NCI-H226 (cell line): ENCODE results near the gene ASCL3.
"Not testable (repeated sequence)": the region's sequence is repeated elsewhere in the genome, so short reads cannot be mapped to it uniquely, and the experiment has no call there.

Experiments
- DNase-seq: peaks from one replicate; pipeline ENCODE4 v3.0.0-alpha.2; 2015

Gene ASCL3

GRCh38 chr11:8947230-8947943 lies 4.6 kb upstream of the ASCL3 start:
- no peak for DNase-seq

- no peak for DNase-seq
These were observed 1.3 kb downstream of the ASCL3 start for GRCh38 chr11:8941341-8942103.

DNA sequence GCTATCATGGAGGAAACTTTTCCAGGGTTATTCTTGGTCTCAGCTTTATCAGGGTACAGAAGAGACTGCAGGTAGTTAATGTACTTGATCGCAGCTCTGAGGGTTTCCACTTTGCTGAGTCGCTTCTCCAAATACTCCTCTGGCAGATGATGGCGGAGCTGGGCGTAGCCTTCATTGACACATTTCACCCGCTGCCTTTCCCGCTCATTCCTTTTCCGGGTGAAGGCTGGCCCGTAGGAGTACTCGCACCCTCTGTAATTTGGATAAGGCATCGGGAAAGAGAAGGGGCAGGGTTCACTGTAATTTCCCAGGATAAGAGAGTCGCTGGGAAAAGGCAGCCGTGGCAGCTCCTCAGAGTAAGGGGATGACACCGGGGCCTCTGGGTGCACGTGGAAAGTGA lies 5.2 kb downstream of the ASCL3 start:
- no peak for DNase-seq

DNA sequence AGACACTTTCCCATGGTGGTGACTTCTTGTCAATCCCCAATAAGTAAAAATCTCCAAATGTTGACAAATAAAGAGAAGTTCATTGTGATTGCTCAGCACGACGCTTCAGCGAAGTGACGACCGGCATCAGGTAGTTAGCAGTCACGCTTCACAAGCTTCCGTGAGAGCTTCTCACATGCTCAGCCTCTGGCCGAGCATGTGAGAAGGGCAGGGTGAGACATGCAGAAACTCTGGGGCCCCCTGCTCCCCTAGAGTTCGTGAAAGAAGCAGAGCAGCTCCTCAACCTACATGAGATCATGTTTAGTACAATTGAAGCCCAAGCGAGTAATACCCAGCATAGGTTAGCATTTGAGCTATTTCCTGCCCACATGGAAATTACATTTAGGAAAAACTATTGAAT lies 5.7 kb downstream of the ASCL3 start:
- no peak for DNase-seq

GRCh38 chr11:8935789-8936188 lies 7.0 kb downstream of the ASCL3 start:
- not testable (repeated sequence) for DNase-seq

DNA sequence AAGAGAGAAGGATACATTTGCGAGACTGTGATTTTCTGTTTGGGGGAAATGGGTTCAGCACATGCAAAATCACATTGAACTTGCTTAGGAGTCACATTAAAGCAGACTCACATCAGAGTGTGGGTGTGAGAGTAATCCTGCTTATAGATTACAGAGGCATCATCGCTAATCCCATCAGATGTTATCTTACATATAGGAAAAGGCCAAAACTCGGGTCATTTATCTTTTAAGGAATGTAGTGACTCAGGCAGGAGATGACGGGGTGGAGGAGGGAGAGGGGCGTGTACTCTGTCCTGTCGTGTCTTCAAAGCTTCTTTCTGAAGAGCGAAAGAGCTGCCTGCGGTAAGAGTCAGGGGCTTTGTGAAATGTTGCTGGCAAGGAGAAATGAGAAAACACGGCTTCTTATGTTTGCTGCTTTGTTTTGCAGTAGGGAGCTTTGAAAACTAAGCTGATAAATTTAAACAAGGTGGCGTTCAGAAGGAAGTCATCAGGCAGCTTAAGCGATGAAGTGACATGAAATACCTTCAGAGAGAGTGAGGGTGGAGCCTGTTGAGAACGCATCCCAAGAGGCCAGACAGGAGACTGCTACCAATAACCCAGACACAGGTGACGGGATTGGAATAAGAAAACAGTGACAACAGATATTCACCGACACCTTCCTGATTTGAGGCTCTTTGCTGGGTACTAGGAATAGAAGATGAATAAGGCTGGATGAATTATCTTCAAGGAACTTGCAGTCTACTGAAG lies 7.9 kb downstream of the ASCL3 start:
- peak; percentile 74 for DNase-seq

DNA sequence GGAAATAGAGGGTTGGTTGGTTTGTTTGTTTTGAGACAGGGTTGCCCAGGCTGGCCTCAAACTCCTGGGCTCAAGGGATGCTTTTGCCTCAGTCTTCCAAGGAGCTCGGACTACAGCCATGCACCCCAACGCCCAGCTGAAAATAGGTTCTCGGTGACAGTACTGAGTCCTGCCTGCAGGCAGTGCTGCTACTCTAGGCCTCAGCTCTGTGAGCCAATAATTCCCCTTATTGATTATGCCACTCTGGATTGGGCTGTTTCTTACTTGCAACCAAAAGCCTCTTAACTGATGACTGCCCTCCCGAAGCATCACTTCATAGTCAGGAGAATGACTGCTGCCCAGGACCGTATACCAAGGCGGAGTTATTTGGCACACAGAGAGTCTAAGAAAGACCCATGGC lies 8.9 kb downstream of the ASCL3 start:
- DNase-seq: no peak

DNA sequence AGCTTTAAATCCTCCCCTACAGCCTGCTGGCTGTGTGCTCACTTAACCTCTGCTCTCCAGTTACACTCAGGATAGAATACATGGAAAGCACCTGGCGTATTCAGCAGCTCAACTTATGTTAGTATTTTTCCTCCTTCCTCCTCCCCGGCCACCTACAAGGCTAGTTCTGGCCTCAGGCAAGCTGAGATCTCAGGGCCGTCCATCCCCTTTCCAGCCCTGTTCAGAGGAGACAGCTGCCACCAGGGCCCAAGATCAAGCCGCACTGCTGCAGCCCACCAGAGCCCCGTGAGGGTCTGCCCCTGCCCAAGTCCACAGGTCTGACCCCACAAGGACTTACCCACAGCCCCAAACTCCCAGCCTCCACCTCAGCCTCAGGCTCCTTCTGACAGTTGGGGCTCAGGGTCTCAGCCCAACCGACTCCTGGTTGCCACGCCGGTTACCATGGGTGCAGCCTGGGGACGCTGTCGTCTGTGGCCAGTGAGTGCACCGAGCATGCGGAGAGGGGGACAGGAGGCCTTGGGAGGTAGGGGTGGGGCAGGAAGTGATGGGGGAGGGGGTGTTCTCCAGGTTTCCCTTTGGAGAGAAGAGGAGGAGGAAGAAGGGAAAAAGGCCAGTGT lies 10.1 kb downstream of the ASCL3 start, which contains the start of gene C11orf16:
C11orf16 (minus strand) TSS at position 384 of the 617 bp plus-strand sequence. CDS start 639 bp downstream, outside the sequence.
- DNase-seq: no peak

DNA sequence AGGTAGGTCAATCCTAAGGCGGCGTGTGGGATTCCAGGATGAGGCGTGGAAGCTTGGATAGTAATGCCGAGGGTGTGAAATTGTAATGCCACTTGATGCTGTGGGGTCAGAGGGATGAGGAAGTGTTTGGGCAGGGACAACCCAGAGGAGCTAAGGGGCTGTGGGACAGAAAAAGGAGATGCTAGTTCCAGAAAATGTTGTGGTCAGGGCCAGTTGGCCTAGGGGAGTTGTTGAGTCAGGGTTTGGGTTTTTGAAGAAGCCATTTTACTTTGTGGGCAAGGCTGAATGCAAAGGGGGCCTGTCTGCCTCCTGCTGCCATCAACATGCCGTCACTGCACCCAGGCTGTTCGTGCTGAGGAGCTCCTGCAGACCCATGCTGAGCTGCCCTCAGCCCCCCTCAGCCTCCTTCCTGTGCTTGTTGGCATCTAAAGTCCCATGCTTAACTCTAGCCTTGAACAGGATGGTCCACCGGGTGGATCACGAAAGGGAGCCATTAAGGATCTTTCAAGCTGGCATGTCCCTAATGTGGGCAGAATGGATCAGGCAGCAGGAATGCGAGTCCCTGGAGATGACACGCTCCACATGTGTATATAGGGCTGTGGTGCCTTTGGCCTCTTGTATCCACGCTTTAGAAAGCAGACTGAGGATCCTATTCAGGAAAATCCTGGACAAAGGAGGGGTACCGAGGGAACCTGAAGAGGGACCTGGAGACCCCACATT lies 12.2 kb downstream of the ASCL3 start:
- no peak for DNase-seq

DNA sequence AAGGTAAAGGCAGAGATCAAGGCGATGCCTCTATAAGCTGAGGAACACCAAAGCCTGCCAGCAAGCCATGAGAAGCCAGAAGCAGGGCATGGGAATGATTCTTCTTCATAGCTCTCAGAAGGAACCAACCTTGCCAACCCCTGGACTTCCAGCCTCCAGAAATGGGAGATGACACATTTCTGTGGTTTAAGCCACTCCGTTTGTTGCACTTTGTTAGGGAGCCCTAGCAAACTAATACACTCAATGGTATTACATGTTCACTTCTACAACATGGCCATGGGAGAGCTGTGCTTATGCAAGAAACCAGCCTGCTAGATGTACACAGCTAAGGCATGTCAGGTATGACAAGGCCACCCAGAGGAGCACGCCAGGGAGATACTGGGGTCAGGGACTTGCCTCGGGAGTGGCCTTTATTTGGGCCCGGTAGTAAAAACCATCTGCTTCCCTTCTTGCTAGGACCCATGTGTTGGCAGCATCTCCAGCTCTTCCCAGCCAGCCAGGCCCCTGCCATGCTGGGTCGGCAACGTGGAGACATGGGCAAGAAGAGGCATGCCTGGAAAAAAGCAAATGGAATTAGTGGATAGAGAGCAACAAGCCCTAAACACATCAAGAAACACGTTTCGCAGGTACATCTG lies 13.7 kb downstream of the ASCL3 start:
- no peak for DNase-seq

GRCh38 chr11:8928205-8928604 lies 14.6 kb downstream of the ASCL3 start:
- no peak for DNase-seq

- DNase-seq: no peak
These were observed 15.6 kb downstream of the ASCL3 start for GRCh38 chr11:8927233-8927632.

DNA sequence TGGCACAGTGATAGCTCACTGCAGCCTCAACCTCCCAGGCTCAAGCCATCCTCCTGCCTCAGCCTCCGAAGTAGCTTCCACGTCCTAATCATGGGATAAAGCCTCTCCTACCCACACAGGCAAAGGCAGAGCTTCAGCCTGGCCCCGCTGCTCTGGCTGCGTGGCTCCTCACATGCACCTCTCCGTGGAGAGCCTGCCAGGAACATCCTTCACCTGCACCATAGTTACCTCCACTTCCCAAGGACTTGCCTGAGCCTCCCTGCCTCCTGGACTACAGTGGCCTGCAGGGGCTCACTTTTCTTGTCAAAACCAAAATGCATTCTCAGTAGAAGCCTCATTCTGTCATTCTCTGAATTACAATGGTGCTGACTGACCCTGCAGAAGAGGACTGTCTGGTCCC lies 16.6 kb downstream of the ASCL3 start:
- DNase-seq: no peak

DNA sequence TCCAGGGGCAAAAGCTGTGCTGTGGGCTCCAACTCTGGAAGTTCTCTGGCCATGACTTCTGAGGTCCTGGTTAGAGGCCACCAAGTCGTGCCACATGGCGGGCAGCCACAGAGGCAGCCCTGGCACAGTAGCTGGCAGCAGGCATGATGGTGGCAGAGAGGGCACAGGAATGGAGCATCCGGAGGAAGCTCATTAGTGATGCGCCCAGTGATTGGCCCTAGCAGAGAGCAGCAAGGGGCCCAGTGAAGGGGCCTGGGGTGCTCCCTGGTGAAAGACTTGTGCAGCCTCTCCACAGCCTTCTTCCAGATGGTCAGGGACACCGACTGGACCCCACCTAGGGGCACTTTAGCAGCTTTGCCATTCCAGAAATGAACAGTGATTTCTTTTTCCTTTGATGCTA lies 17.1 kb downstream of the ASCL3 start:
- no peak for DNase-seq

GRCh38 chr11:8922691-8923090 lies 20.1 kb downstream of the ASCL3 start:
- no peak for DNase-seq

DNA sequence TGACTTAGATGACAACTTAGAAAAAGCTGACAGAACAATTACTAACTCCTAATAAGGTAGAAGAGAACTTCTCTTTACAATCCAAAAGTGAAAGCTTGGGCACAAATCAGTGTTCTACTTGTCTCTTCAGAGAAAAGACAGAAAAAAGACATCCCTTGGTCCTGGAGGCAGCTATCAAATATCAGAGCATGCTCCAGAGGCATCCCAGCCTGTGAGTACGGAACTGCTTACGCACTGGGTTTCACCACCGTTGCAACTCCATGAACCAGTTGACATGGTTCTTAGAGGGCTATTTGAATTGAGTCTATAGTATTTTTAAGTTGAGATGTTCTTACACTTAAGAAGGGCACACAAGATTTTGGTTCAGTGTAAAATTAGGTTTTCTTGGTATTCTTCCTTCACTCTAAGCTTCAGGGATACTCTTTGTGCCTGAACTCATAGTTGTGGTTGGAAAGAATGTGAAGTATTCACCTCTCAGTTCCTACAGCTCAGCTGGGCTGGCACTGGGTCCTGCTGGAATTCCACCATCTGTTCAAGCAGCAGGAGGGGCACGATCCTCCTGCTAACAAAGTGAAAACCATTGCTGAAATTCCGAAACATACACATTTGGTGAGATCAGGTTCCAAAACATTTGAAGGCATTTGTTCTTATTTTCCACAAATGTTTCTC lies 25.5 kb downstream of the ASCL3 start:
- peak; percentile 91 for DNase-seq

DNA sequence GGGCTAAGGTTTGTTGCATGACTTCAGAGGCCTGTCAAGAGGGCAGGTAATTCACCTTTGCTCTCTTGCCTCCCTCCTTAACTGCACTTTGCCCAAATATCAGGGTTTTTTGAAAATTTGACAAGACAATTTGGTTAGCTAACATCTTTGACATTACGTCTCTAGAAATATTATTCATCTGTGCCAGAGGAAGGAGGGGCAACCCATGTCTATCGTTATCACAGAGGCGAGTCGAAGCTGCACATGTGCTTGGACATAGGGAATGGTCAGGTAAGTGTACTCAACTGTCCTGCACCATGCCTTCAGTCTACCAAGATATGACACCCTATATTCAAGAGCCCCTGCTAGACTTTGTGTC lies 28.2 kb downstream of the ASCL3 start:
- DNase-seq: no peak

DNA sequence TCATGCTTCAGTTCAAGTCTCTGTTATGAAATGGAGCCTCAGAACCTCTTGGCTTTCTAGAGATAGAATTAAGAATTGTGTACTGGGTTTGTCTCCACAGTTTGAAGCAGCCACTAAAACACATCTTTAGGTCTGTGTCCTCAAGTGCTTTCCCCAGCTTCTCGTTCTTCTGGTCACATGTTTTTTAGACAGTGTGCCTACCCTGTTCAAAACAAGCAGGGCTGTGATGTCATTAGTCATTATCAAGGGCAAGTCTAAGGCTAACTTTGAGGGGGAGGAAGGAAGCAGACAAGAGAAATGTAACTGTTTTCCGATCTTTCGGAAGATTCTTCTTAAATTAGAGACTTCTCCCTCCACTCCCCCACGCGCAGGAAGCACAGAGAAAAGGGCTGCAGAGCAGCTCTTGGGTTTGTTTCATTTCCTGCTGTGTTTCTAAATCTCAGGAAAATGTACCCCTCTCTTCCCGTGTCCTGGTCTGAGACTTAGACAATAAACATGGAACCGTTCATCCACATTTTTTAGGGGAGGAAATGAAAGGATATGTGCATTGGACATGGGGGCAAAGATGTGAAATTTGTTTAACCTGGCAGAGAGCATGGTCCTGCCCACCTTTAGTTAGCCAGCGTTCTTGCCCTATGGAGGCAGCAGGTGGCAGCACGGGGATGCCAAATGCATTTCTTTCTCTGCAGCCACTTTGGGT lies 28.7 kb downstream of the ASCL3 start:
- DNase-seq: no peak

DNA sequence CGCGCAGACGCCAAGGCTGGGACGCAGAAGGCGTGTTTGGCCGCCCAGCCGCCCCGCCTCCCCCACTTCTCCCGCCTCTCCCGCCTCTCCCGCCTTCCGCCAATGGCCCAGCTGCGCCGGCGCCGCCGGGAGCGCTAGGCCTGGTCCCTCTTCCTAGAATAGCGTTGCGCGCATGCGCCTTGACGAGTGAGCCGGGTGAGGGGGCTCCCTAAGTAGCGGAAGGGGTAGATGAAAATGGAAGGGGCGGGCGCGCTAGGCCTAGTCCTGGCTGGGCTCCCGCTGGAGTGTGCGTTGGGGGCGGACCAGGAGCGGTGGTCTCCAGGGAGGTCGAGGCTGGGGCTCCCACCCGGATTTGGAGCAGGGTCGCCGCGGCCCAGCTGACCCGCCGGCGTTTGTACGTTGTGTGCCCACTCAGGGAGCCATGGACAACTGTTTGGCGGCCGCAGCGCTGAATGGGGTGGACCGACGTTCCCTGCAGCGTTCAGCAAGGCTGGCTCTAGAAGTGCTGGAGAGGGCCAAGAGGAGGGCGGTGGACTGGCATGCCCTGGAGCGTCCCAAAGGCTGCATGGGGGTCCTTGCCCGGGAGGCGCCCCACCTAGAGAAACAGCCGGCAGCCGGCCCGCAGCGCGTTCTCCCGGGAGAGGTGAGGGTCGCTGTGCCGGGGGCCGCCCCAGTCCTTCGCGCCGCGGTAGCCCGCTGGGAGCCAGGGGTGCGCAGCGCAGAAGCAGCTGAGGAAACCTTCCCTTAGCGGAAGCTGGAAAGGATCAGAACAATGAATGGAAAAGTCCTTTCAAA lies 31.6 kb downstream of the ASCL3 start, which contains the start of gene AKIP1:
AKIP1 (plus strand) TSS at position 161 of the 795 bp plus-strand sequence; CDS start at position 422, 261 bp downstream.
- peak; percentile 96 for DNase-seq

DNA sequence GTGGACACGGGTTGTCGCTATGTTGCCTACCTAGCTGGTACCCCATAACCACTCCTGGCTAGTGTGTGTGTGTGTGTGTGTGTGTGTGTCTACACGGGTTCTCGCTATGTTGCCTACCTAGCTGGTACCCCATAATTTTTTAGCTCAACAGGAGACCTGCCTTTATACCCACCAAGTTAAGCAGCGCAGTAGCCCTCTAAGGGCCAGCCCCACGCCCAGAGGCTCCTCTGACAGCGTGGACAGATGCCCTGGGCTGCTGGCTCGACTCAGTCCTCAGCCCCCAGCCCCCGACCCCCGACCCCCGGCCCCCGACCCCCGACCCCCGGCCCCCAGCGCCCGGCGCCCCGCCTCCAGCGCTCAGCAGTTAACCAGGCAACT lies 32.2 kb downstream of the ASCL3 start:
- no peak for DNase-seq
